Transverse colon (tissue), 4 donors: ENCODE results near the gene PDE3B. TPM values are rescaled to one million over a fixed set of nuclear protein-coding genes. Genes with fewer than 3 reads are reported as not detected.

Experiments
- DNase-seq: peaks from one replicate; pipeline ENCODE4 v3.0.0-alpha.2; 2019
- H3K27ac ChIP-seq, 4 donors: fragments of 200-600 bp; sonication (generic); 2 replicates each; pipeline ENCODE4 v1.5.1; 2016 to 2018; ENCODE audit warnings: inconsistent platforms in 4 of 4
- H3K27me3 ChIP-seq: fragments of 200-600 bp; sonication (generic); 2 replicates; pipeline ENCODE4 v1.5.1; 2017; ENCODE audit warnings: inconsistent platforms
- H3K36me3 ChIP-seq, 4 donors: fragments of 200-600 bp; sonication (generic); 2 replicates each; pipeline ENCODE4 v1.5.1; 2017 to 2019; ENCODE audit warnings: inconsistent platforms in 4 of 4
- H3K4me1 ChIP-seq, 4 donors: fragments of 200-600 bp; sonication (generic); 2 replicates each; pipeline ENCODE4 v1.5.1; 2017 to 2020; ENCODE audit warnings: inconsistent platforms in 4 of 4
- H3K4me3 ChIP-seq, 4 donors: fragments of 200-600 bp; sonication (generic); 1 replicate in 1 of 4; 2 replicates in 3 of 4; pipeline versions ENCODE4 v1.5.1 to v1.6.1; 2017 to 2019; ENCODE audit warnings: inconsistent platforms in 4 of 4
- H3K9me3 ChIP-seq, 2 donors: fragments of 200-600 bp; sonication (generic); 2 replicates each; pipeline ENCODE4 v1.5.1; 2017 to 2019; ENCODE audit warnings: inconsistent platforms in 2 of 2
- CTCF ChIP-seq, 5 experiments: fragments of 200-600 bp in 3 of 5; fragments of 450-650 bp in 2 of 5; sonication (generic) in 3 of 5; IDR thresholded peaks; 1 replicate in 2 of 5; 2 replicates in 3 of 5; pipeline ENCODE4 v1.5.1; 2016 to 2017; ENCODE audit warnings: antibody characterized with exemption in 5 of 5, inconsistent platforms in 3 of 5, mild to moderate bottlenecking in 2 of 5, moderate library complexity in 1 of 5
- EP300 ChIP-seq: sonication (generic); formaldehyde crosslinking; IDR thresholded peaks from one replicate; pipeline ENCODE4 v1.6.1; 2017; ENCODE audit warnings: antibody characterized with exemption, low read depth
- POLR2A ChIP-seq: fragments of 450-650 bp; IDR thresholded peaks from one replicate; pipeline ENCODE4 v1.6.1; 2016; ENCODE audit warnings: antibody characterized with exemption, mild to moderate bottlenecking, moderate library complexity
- POLR2AphosphoS5 ChIP-seq, 3 donors: sonication (generic); formaldehyde crosslinking; IDR thresholded peaks; one replicate each; pipeline ENCODE4 v1.6.1; 2016; ENCODE audit warnings: antibody characterized with exemption in 3 of 3
- WGBS, 2 donors: methylation state at CpG; one replicate each; pipeline ENCODE4 v1.1.5; 2018; ENCODE audit warnings: low coverage in 1 of 2; 5-methylcytosine and 5-hydroxymethylcytosine counted together
- in situ Hi-C, 4 donors: fragments of 200-750 bp; cut with MboI; loops; one replicate each; pipeline versions ENCODE4 v1.15.0 to v1.15.1; 2017; ENCODE audit warnings: low sequenced_read_pairs in 3 of 4, low pct_ligation_motif_present in 1 of 4, low pct_unique_long_range_greater_than_20kb in 1 of 4
- intact Hi-C: fragments of 100-400 bp; cut with DNase I; formaldehyde crosslinking; loops from one replicate; pipeline ENCODE4 v1.15.1; 2023; ENCODE audit warnings: low total_unique reads
- total RNA-seq, 4 donors: library from RNA; depleted of rRNA; stranded (reverse); fragments of >200 nt; gene quantifications; one replicate each; pipeline ENCODE4 v1.1.0, GENCODE V29; 2016

The PDE3B gene
- total RNA-seq, 4 donors from 2014 or later = 48.1 to 91.1 (median 66.1) TPM

GRCh38 chr11:14635546-14635945 lies 8.1 kb upstream of the PDE3B start:
- peaks cover 7 to 43% (median 20%) of the 10 kb centered on the region in 4 donors for H3K4me1 ChIP-seq
- intact Hi-C loops = no loop called here
- H3K27me3 ChIP-seq = no peaks in the 10 kb centered on the region
- DNase-seq = no peak
- in situ Hi-C loops = loop anchor here in 2 of 4 donors (25.0 kb wide), 2 partner anchors 98 to 252 kb away; partner anchors contain the start of gene CYP2R1 (in 1 of the 2)
- no peaks in the 10 kb centered on the region for H3K36me3 ChIP-seq
- peak overlapping the region; percentile 66 to 79 (median 70) for H3K27ac ChIP-seq
- 36 to 74% methylated on average over 1 of the region's 1 CpG for WGBS, 2 donors
- H3K9me3 ChIP-seq = no peaks in the 10 kb centered on the region
- H3K4me3 ChIP-seq = no peak overlapping the region
- no peak for TF ChIP-seq CTCF (IDR thresholded peaks at IDR 0.05)
- TF ChIP-seq POLR2AphosphoS5 (IDR thresholded peaks at IDR 0.05) = no peak
- TF ChIP-seq EP300 = no peak

DNA sequence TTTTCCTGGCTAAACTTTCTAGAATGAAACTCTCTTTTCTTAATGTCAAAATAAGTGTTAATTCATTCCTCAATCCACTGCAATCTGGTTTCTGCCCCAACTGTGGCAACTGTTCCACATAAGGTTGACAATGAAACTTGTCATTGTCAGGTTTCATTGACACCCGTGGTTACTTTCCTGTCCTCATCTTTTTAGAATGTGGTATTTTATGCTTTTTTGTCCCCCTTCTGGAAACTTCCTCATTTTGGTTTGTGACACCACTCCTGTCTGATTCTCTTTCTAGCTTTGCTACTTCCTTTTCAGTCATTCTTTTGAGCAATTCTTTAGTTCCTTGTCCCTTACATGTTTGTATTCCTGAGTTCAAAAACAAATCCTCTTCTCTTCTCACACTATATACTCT lies 7.5 kb upstream of the PDE3B start:
- peak overlapping the region in 3 of 4 donors; percentile 66 to 79 (median 71) for H3K27ac ChIP-seq
- no peak for DNase-seq
- H3K9me3 ChIP-seq = no peaks in the 10 kb centered on the region
- peaks cover 7 to 49% (median 22%) of the 10 kb centered on the region in 4 donors for H3K4me1 ChIP-seq
- H3K36me3 ChIP-seq = no peaks in the 10 kb centered on the region
- no peaks in the 10 kb centered on the region for H3K27me3 ChIP-seq
- 48 to 50% methylated on average over 1 of the region's 1 CpG for WGBS, 2 donors
- H3K4me3 ChIP-seq = no peak overlapping the region
- intact Hi-C loops (no loop called here), in situ Hi-C loops (loop anchor here in 2 of 4 donors (25.0 kb wide), 2 partner anchors 99 to 251 kb away; partner anchors contain the start of gene CYP2R1 (in 1 of the 2))
- no peak for TF ChIP-seq EP300
- TF ChIP-seq CTCF (IDR thresholded peaks at IDR 0.05) = no peak
- TF ChIP-seq POLR2AphosphoS5 (IDR thresholded peaks at IDR 0.05) = no peak
- TF ChIP-seq POLR2A = no peak

GRCh38 chr11:14637868-14638409 lies 5.7 kb upstream of the PDE3B start:
- H3K27ac ChIP-seq = peak overlapping the region in 1 of 4 donors; percentile 14
- H3K27me3 ChIP-seq = no peaks in the 10 kb centered on the region
- DNase-seq = no peak
- H3K9me3 ChIP-seq = no peaks in the 10 kb centered on the region
- WGBS, 2 donors = 89 to 96% methylated on average over 5 of the region's 5 CpGs
- peaks cover 15 to 67% (median 36%) of the 10 kb centered on the region in 4 donors for H3K4me1 ChIP-seq
- in situ Hi-C loops (loop anchor here in 2 of 4 donors (25.0 kb wide), 2 partner anchors 101 to 249 kb away; partner anchors contain the start of gene CYP2R1 (in 1 of the 2)), intact Hi-C loops (no loop called here)
- no peak overlapping the region for H3K4me3 ChIP-seq
- no peaks in the 10 kb centered on the region for H3K36me3 ChIP-seq
- TF ChIP-seq POLR2A (no peak), POLR2AphosphoS5 (IDR thresholded peaks at IDR 0.05) (no peak), EP300 (no peak), CTCF (IDR thresholded peaks at IDR 0.05) (no peak)

GRCh38 chr11:14638561-14638960 lies 5.0 kb upstream of the PDE3B start:
- peak; percentile 16 for DNase-seq
- peak overlapping the region in 2 of 4 donors; percentile 43 to 92 for H3K27ac ChIP-seq
- H3K36me3 ChIP-seq = no peaks in the 10 kb centered on the region
- no peaks in the 10 kb centered on the region for H3K27me3 ChIP-seq
- no peaks in the 10 kb centered on the region for H3K9me3 ChIP-seq
- peaks cover 15 to 69% (median 40%) of the 10 kb centered on the region in 4 donors for H3K4me1 ChIP-seq
- WGBS, 2 donors = 31 to 42% methylated on average over 3 to 4 of the region's 4 CpGs
- no peak overlapping the region for H3K4me3 ChIP-seq
- TF ChIP-seq CTCF (IDR thresholded peaks at IDR 0.05) (no peak), EP300 (no peak), POLR2A (no peak)
- intact Hi-C loops (no loop called here), in situ Hi-C loops (loop anchor here in 2 of 4 donors (25.0 kb wide), 2 partner anchors 101 to 249 kb away; partner anchors contain the start of gene CYP2R1 (in 1 of the 2))
